ENCODE data around the gene DLGAP5. TPM values are rescaled to one million over a fixed set of nuclear protein-coding genes. Genes with fewer than 3 reads are reported as not detected.

Gene DLGAP5
- total RNA-seq, 2 donors from 2014 or later: 0.73 to 4.4 TPM

DNA sequence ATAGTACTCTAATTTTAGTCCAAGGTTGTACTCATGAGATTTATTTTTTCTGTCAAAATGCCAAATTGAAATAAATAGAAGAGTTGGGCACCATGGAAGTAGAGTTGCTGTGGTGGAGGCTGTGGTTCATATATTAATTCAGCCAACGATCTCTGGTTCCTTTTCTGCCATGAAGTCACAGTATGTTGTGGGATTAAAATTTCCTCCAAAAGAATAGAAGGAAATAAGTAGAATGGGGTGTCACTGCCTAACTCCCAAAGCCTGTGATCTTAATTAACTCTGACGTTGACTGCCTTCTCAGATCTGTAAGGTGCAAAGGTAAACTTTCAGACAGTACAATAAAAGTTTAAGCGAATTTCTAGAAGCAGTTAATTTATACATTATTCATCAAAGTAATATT, 42.2 kb upstream of the DLGAP5 start:
- no peak for DNase-seq (ENCODE audit: low spot score)
- Histone ChIP-seq H3K27ac (no peak overlapping the region), H3K36me3 (no peaks in the 10 kb centered on the region), H3K4me1 (replicated peaks) (no peaks in the 10 kb centered on the region), H3K4me3 (no peak overlapping the region), H3K27me3 (replicated peaks; ENCODE audit: insufficient read depth) (peaks cover 2% of the 10 kb centered on the region), H3K9me3 (no peaks in the 10 kb centered on the region)
- 57% methylated on average over 3 of the region's 3 CpGs for WGBS
- intact Hi-C loops (cut with DNase I): no loop called here
- no peak for TF ChIP-seq POLR2AphosphoS5 (IDR thresholded peaks at IDR 0.05)
- TF ChIP-seq, protein P1, sequence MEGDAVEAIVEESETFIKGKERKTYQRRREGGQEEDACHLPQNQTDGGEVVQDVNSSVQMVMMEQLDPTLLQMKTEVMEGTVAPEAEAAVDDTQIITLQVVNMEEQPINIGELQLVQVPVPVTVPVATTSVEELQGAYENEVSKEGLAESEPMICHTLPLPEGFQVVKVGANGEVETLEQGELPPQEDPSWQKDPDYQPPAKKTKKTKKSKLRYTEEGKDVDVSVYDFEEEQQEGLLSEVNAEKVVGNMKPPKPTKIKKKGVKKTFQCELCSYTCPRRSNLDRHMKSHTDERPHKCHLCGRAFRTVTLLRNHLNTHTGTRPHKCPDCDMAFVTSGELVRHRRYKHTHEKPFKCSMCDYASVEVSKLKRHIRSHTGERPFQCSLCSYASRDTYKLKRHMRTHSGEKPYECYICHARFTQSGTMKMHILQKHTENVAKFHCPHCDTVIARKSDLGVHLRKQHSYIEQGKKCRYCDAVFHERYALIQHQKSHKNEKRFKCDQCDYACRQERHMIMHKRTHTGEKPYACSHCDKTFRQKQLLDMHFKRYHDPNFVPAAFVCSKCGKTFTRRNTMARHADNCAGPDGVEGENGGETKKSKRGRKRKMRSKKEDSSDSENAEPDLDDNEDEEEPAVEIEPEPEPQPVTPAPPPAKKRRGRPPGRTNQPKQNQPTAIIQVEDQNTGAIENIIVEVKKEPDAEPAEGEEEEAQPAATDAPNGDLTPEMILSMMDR (IDR thresholded peaks at IDR 0.05): no peak
- TF ChIP-seq POLR2A (IDR thresholded peaks at IDR 0.05): no peak

DNA sequence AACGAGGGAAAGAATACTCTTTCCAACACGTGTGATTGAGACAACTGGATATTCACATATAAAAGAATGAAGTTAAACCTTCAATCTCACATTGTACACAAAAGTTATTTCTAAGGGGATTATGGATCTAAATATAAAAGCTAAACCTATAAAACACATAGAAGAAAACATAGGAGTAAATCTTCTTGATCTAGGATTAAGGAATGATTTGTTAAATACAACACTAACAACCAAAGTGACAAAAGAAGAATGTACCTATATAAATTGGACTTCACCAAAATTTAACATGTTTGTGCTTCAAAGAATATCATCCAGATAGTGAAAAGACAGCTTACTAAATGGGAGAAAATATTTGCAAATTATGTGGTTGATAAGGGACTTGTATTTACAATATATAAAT, 36.9 kb upstream of the DLGAP5 start:
- 66% methylated on average over 2 of the region's 2 CpGs for WGBS
- TF ChIP-seq, protein P1 (IDR thresholded peaks at IDR 0.05): no peak
- TF ChIP-seq POLR2AphosphoS5 (IDR thresholded peaks at IDR 0.05) (no peak), POLR2A (IDR thresholded peaks at IDR 0.05) (no peak)
- no peak for DNase-seq (ENCODE audit: low spot score)
- Histone ChIP-seq H3K9me3 (no peaks in the 10 kb centered on the region), H3K4me3 (no peak overlapping the region), H3K27ac (no peak overlapping the region), H3K4me1 (replicated peaks) (no peaks in the 10 kb centered on the region), H3K27me3 (replicated peaks; ENCODE audit: insufficient read depth) (no peaks in the 10 kb centered on the region), H3K36me3 (no peaks in the 10 kb centered on the region)
- intact Hi-C loops (cut with DNase I): no loop called here

DNA sequence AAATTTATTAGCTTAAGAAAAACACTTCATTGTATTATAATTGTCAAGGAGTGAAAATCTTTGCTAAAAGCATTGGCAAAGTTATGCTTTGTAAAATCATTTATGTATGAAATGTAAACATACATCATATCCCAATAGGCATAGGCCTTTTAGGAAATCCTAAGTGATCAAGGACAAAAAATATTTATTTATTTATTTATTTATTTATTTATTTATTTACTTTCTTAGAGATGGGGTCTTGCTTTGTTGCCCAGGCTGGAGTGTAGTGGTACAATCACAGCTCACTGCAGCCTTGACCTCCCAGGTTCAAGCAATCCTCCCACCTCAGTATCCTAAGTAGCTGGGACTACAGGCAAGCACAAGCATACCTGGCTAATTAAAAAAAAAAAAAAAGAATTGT, 32.0 kb upstream of the DLGAP5 start:
- no peak overlapping the region for H3K27ac ChIP-seq
- no peak overlapping the region for H3K4me3 ChIP-seq
- no peaks in the 10 kb centered on the region for H3K36me3 ChIP-seq
- H3K9me3 ChIP-seq: no peaks in the 10 kb centered on the region
- no peaks in the 10 kb centered on the region for H3K27me3 ChIP-seq (replicated peaks; ENCODE audit: insufficient read depth)
- no peak for DNase-seq (ENCODE audit: low spot score)
- TF ChIP-seq POLR2AphosphoS5 (IDR thresholded peaks at IDR 0.05): no peak
- intact Hi-C loops (cut with DNase I): no loop called here
- H3K4me1 ChIP-seq (replicated peaks): no peaks in the 10 kb centered on the region

DNA sequence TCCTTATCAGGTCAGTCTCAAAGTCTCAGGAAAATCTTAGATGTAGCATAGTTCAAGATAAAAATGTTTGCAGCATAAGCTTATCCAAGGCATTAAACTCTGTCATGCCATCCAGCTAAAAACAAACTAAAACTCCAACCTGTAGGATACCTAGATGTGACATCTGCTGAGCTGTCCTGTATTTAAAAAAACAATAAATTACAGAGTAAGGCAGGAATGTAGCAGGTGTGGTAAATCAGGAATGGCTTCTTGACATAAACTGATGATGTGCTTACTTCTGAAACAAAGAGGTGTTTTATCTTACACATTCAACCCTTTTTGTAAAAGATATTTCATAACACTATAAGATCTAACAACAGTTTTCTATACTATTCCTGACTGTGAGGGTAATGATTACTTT, 30.6 kb upstream of the DLGAP5 start:
- no peak overlapping the region for H3K4me3 ChIP-seq
- no peaks in the 10 kb centered on the region for H3K36me3 ChIP-seq
- H3K27ac ChIP-seq: no peak overlapping the region
- intact Hi-C loops (cut with DNase I): no loop called here
- no peaks in the 10 kb centered on the region for H3K4me1 ChIP-seq (replicated peaks)
- DNase-seq (ENCODE audit: low spot score): no peak
- H3K9me3 ChIP-seq: no peaks in the 10 kb centered on the region
- no peaks in the 10 kb centered on the region for H3K27me3 ChIP-seq (replicated peaks; ENCODE audit: insufficient read depth)
- TF ChIP-seq, protein P1 (IDR thresholded peaks at IDR 0.05): no peak
- no peak for TF ChIP-seq POLR2A (IDR thresholded peaks at IDR 0.05)
- TF ChIP-seq POLR2AphosphoS5 (IDR thresholded peaks at IDR 0.05): no peak

DNA sequence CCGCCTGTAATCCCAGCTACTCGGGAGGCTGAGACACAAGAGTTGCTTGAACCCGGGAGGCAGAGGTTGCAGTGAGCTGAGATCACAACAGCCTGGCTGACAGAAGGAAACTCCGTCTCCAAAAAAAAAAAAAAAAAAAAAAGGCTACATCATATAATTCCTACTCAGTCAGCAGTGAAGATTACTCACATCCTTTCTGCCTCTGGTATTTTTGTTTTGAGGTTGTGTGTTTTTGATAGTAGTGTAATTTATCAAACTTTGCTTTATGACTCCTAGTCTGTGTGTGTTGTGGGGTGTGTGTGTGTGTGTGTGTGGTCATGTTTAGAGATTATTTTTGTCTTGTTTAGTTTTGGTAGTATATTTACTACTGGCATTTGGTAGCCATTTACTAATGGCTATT, 29.8 kb upstream of the DLGAP5 start:
- intact Hi-C loops (cut with DNase I): no loop called here
- DNase-seq (ENCODE audit: low spot score): no peak
- Histone ChIP-seq H3K27ac (no peak overlapping the region), H3K36me3 (no peaks in the 10 kb centered on the region), H3K9me3 (no peaks in the 10 kb centered on the region), H3K4me1 (replicated peaks) (no peaks in the 10 kb centered on the region), H3K27me3 (replicated peaks; ENCODE audit: insufficient read depth) (no peaks in the 10 kb centered on the region), H3K4me3 (no peak overlapping the region)
- WGBS: 87% methylated on average over 4 of the region's 4 CpGs
- no peak for TF ChIP-seq POLR2AphosphoS5 (IDR thresholded peaks at IDR 0.05)
- TF ChIP-seq POLR2A (IDR thresholded peaks at IDR 0.05): no peak
- TF ChIP-seq, protein P1 (IDR thresholded peaks at IDR 0.05): no peak

All from prostate gland (tissue), 2 donors.